ENCODE results near the gene KDM8.

The KDM8 gene

DNA sequence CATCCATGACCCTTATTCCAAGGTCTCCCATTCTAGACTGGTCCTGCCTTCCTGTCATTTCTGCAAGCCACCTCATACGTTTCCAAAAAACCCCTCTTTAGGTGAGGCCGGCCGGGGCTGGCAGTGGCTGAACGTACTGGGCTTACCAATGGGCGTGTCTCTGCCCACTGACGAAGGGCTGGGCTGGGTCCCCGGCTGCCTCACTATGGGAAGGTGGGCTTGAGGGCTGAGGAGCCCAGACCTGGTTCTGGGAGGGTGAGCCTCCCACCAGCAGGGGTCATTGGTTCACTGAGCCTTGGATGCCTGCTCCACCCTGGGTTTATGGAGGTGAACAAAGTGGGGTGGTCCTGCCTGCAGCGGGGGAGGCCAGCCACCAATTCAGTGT, 19.9 kb downstream of the KDM8 start (continued):
- TF ChIP-seq ZNF391 (tag by site-specific recombination; IDR thresholded peaks at IDR 0.05; ENCODE audit: borderline replicate concordance, low read depth) (no peak), ZFP69B (tag by site-specific recombination; IDR thresholded peaks at IDR 0.05) (no peak)

DNA sequence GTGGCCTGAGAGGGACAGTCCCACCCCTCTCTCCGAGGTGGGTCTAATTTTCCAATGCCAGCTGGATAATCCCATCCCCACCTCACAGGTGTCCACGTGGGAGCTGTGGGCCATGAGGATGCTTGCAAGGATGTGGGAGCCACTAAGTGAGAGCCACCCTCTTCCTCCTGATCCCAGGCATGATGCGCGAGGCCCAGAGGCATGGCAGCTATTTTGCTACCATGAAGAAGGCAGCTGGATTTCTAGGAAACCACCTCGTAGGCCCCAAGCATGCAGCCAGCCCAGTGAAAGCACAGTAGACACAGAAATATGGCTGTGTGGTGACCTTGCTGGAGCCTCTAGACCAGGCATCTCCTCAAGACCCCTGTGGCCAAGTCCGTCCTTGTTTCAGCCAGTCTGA, 20.4 kb downstream of the KDM8 start:
- ChIA-PET CTCF (no interaction called here), POLR2A (interaction anchor here (1.5 kb wide), 1 partner anchor 20 kb away, joined by 7 read pairs; the partner anchor contains the start of gene KDM8)
- H3K36me3 ChIP-seq (ENCODE audit: control insufficient read depth in 2 of 2, insufficient read depth in 1 of 2, low read length in 2 of 2): peaks cover 0 to 36% of the 10 kb centered on the region in 2 experiments; a peak in 2 of 3 replicates

More for the DNA sequence above, 20.4 kb downstream of the KDM8 start:
- Histone ChIP-seq H3K9me3 (ENCODE audit: control insufficient read depth, insufficient read depth, low read depth, low read length) (no peaks in the 10 kb centered on the region), H3K4me3 (ENCODE audit: low read depth, low read length) (no peak overlapping the region), H3K4me1 (ENCODE audit: control insufficient read depth, insufficient read depth, low read length) (no peaks in the 10 kb centered on the region), H3K27ac (ENCODE audit: extremely low read depth, low read depth, low read length) (no peak overlapping the region)
- TF ChIP-seq ZNF510 (tag by site-specific recombination; IDR thresholded peaks at IDR 0.05; ENCODE audit: insufficient replicate concordance) (no peak), ZNF610 (tag by site-specific recombination; IDR thresholded peaks at IDR 0.05; ENCODE audit: borderline replicate concordance) (no peak), ZNF48 (tag by site-specific recombination; IDR thresholded peaks at IDR 0.05) (no peak), IKZF3 (tag by site-specific recombination; IDR thresholded peaks at IDR 0.05) (no peak), GFI1B (tag by site-specific recombination; IDR thresholded peaks at IDR 0.05) (no peak), ZNF239 (tag by site-specific recombination; IDR thresholded peaks at IDR 0.05) (no peak), ZFP69B (tag by site-specific recombination; IDR thresholded peaks at IDR 0.05) (no peak), ZSCAN23 (tag by site-specific recombination; IDR thresholded peaks at IDR 0.05) (no peak), ZNF416 (tag by site-specific recombination; IDR thresholded peaks at IDR 0.05) (no peak), ZBTB10 (tag by site-specific recombination; IDR thresholded peaks at IDR 0.05) (no peak), ZNF560 (tag by site-specific recombination; IDR thresholded peaks at IDR 0.05; ENCODE audit: borderline replicate concordance) (no peak), ZNF214 (tag by site-specific recombination; IDR thresholded peaks at IDR 0.05; ENCODE audit: borderline replicate concordance) (no peak), ZNF768 (tag by site-specific recombination; IDR thresholded peaks at IDR 0.05) (no peak), ZNF621 (tag by site-specific recombination; IDR thresholded peaks at IDR 0.05) (no peak), ZNF449 (tag by site-specific recombination; IDR thresholded peaks at IDR 0.05) (no peak), KLF9 (tag by site-specific recombination; IDR thresholded peaks at IDR 0.05; ENCODE audit: low read depth) (no peak)
- TF ChIP-seq, protein P1, sequence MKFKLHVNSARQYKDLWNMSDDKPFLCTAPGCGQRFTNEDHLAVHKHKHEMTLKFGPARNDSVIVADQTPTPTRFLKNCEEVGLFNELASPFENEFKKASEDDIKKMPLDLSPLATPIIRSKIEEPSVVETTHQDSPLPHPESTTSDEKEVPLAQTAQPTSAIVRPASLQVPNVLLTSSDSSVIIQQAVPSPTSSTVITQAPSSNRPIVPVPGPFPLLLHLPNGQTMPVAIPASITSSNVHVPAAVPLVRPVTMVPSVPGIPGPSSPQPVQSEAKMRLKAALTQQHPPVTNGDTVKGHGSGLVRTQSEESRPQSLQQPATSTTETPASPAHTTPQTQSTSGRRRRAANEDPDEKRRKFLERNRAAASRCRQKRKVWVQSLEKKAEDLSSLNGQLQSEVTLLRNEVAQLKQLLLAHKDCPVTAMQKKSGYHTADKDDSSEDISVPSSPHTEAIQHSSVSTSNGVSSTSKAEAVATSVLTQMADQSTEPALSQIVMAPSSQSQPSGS (tag by site-specific recombination; IDR thresholded peaks at IDR 0.05; ENCODE audit: low read depth): no peak
- TF ChIP-seq, protein P2, sequence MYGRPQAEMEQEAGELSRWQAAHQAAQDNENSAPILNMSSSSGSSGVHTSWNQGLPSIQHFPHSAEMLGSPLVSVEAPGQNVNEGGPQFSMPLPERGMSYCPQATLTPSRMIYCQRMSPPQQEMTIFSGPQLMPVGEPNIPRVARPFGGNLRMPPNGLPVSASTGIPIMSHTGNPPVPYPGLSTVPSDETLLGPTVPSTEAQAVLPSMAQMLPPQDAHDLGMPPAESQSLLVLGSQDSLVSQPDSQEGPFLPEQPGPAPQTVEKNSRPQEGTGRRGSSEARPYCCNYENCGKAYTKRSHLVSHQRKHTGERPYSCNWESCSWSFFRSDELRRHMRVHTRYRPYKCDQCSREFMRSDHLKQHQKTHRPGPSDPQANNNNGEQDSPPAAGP (tag by site-specific recombination; IDR thresholded peaks at IDR 0.05): no peak
- TF ChIP-seq, protein P3, sequence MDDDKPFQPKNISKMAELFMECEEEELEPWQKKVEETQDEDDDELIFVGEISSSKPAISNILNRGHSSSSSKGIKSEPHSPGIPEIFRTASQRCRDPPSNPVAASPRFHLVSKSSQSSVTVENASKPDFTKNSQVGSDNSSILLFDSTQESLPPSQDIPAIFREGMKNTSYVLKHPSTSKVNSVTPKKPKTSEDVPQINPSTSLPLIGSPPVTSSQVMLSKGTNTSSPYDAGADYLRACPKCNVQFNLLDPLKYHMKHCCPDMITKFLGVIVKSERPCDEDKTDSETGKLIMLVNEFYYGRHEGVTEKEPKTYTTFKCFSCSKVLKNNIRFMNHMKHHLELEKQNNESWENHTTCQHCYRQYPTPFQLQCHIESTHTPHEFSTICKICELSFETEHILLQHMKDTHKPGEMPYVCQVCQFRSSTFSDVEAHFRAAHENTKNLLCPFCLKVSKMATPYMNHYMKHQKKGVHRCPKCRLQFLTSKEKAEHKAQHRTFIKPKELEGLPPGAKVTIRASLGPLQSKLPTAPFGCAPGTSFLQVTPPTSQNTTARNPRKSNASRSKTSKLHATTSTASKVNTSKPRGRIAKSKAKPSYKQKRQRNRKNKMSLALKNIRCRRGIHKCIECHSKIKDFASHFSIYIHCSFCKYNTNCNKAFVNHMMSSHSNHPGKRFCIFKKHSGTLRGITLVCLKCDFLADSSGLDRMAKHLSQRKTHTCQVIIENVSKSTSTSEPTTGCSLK (tag by site-specific recombination; IDR thresholded peaks at IDR 0.05): no peak
- TF ChIP-seq, protein P4, sequence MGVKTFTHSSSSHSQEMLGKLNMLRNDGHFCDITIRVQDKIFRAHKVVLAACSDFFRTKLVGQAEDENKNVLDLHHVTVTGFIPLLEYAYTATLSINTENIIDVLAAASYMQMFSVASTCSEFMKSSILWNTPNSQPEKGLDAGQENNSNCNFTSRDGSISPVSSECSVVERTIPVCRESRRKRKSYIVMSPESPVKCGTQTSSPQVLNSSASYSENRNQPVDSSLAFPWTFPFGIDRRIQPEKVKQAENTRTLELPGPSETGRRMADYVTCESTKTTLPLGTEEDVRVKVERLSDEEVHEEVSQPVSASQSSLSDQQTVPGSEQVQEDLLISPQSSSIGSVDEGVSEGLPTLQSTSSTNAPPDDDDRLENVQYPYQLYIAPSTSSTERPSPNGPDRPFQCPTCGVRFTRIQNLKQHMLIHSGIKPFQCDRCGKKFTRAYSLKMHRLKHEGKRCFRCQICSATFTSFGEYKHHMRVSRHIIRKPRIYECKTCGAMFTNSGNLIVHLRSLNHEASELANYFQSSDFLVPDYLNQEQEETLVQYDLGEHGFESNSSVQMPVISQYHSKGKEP (tag by site-specific recombination; IDR thresholded peaks at IDR 0.05): no peak
